Measurements from ENCODE around the gene SRGAP2.
"Not testable (repeated sequence)": the region's sequence is repeated elsewhere in the genome, so short reads cannot be mapped to it uniquely, and the experiment has no call there.

Gene SRGAP2

DNA sequence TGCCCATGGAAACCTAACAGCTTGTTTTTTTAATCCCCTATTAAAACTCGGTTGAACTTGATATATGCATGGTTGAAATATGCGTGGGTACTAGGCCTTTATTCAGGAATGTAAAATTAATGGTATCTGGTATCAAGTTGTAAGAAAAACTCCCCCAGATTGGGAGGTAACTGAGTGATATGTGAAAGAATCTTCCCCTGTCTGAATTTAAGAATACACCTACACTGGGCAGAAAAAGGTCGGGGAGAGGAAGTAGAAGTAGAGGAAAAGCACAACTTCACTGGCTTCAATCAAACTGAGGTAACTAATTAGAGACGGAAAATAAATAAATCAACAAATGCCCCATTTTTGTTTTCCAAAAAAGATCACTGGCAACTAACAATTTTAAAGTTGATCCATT is 16.5 kb upstream of the SRGAP2 start:
- not testable (repeated sequence) for DNase-seq (ENCODE audit: low read depth in 1 of 2, low spot score in 1 of 2); H3K27ac ChIP-seq (replicated peaks); H3K4me3 ChIP-seq (replicated peaks; ENCODE audit: insufficient read depth, low read length); H3K27me3 ChIP-seq (ENCODE audit: insufficient read depth, poor library complexity, severe bottlenecking)

DNA sequence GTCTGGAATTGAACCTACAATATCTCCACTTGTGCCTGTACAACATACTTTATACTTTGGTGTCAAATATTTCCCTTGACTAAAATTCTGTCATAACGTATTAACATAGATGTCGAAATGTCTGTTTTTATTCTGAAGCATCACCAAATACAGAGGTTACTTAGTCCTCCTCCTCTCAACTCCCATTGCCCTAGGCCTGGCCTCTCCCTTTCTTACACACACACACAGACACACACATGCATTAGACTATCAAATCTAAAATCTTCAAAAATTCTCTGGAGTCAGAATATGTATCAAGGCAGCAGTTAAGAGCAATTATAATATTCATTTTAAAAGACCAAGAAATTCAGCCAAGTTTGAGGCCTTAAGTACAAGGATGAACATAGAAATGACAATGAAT is 8.2 kb upstream of the SRGAP2 start:
- H3K4me3 ChIP-seq (replicated peaks; ENCODE audit: insufficient read depth, low read length); DNase-seq (ENCODE audit: low read depth in 1 of 2, low spot score in 1 of 2); H3K27me3 ChIP-seq (ENCODE audit: insufficient read depth, poor library complexity, severe bottlenecking); H3K27ac ChIP-seq (replicated peaks): not testable (repeated sequence)

DNA sequence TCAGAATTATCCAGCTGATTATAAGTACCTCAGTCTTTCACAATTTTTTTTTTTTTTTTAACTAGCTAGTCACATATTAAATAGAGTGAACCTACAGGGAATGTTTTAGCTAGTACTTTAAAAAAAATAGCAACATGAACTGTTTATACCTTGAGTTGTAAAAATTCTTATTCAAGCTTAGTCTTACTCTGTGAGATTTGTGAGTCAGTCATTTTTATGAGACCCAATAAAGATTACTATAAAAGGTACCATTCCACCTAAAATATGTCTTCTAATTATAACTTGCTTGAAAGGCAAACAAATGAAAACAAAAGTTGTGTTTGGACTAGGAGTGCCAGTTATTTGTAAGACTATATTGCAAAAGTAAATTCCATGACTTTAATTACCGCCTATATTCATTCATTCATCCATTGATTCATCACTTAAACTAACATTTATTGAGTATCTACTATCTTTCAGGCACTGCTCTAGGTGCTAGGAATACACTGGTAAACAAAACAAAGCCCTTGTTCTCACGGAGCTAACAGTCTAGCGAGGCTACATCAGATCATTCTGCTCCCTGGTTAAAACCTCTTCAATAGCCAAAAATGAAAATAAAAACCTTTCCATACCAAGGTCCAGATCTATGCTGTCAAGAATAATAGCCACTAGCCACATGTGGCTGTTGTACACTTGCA is 6.5 kb upstream of the SRGAP2 start:
- not testable (repeated sequence) for H3K27ac ChIP-seq (replicated peaks); H3K27me3 ChIP-seq (ENCODE audit: insufficient read depth, poor library complexity, severe bottlenecking); H3K4me3 ChIP-seq (replicated peaks; ENCODE audit: insufficient read depth, low read length); DNase-seq (ENCODE audit: low read depth in 1 of 2, low spot score in 1 of 2)

DNA sequence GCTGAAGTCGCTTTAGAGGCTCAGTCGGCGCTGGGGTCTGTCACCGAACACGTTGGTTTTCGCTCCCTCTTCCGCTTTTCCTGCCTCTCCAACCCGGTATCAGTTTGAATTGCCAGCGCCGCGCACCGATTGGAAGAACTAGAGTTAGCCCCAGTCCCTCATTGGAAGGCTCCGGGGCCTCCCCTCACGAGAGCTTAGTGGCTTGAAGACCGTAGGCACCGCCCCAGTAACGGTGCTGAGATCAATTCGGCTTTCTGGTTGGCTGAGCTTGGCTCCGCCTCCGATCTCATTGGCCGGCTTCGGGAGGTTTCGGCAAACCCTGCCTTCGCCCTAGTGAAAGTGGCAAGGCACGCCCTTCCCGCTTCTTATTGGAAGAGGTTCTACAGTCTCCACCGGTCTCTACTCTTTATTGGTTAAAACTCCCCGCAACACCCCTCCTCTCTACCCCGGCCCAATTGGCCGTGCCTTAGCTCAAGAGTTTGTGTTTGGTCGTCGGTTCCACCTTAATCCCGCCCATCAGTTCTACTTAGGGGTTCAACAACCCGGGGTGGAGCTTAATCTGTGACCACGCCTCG is 465 bp upstream of the SRGAP2 start, which contains the start of gene FAM72A:
Gene FAM72A (minus strand): TSS at position 51 of the 575 bp plus-strand sequence. CDS start 814 bp downstream, outside the sequence.
- not testable (repeated sequence) for H3K27me3 ChIP-seq (ENCODE audit: insufficient read depth, poor library complexity, severe bottlenecking); H3K27ac ChIP-seq (replicated peaks)
- DNase-seq (ENCODE audit: low read depth in 1 of 2, low spot score in 1 of 2): peak; percentile 93 to 100
- peak within 1 kb of the TSS; percentile 49 for H3K4me3 ChIP-seq (replicated peaks; ENCODE audit: insufficient read depth, low read length)

DNA sequence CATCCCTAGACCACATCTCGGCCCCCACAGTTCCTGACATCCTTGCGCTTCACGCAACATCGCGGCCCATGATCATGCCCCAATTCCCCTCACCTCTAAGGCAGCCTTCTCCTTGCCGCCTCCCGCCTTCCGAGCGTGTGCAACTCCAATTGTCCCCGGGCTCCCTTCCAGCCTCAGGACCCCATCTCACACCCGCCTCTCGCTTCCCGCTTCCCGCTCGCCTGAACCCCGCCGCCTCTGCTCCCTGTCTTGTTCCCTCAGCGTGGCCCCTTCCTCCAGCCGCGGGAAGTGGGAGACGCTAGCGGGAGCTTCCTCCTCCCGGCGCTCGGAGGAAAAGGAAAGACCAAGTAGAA is 794 bp downstream of the SRGAP2 start:
- not testable (repeated sequence) for DNase-seq (ENCODE audit: low read depth in 1 of 2, low spot score in 1 of 2); H3K27ac ChIP-seq (replicated peaks); H3K27me3 ChIP-seq (ENCODE audit: insufficient read depth, poor library complexity, severe bottlenecking)
- peak overlapping the region; percentile 43 for H3K4me3 ChIP-seq (replicated peaks; ENCODE audit: insufficient read depth, low read length)

DNA sequence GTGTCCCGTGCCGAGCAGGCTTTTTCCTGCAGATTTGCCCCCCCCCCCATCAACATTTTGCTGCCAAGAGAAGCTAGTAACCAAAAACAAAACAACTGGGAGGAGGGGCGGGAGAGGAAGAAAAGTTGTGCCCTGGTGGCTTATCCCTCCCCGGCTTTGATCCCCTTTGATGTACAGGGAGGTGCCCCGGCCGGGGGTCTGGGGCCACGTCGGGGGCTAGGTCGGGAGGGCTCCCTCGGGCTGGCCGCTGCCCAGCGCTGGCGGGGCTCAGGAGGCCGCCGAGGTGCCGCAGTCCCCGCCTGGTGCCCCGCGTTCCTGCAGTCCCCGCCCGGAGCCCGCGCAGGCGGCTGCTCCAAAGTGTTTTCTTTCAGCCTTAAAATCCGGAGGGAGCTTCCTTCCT is 1.5 kb downstream of the SRGAP2 start:
- H3K27me3 ChIP-seq (ENCODE audit: insufficient read depth, poor library complexity, severe bottlenecking); DNase-seq (ENCODE audit: low read depth in 1 of 2, low spot score in 1 of 2); H3K27ac ChIP-seq (replicated peaks): not testable (repeated sequence)
- peak overlapping the region; percentile 40 for H3K4me3 ChIP-seq (replicated peaks; ENCODE audit: insufficient read depth, low read length)

DNA sequence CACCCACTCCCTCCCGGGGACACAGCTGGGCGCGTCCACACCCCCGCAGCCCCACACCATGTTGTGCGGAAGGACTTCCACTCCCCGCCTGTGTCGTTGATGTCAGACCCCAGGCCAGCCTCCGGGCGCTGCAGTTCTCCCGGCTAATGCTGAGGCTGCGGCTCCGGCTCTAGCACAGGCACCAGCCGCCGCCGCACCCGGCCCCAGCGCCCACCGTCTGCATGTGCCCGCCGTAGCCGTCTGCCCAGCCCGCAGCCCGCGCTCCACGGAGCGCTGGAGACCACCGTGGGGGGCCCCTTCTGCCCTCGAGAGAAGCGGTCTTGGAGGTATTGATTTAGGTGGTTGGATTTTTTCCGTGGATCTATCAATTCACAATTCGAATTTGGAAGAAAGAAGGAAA is 2.2 kb downstream of the SRGAP2 start:
- peak overlapping the region; percentile 29 for H3K4me3 ChIP-seq (replicated peaks; ENCODE audit: insufficient read depth, low read length)
- not testable (repeated sequence) for H3K27ac ChIP-seq (replicated peaks); DNase-seq (ENCODE audit: low read depth in 1 of 2, low spot score in 1 of 2); H3K27me3 ChIP-seq (ENCODE audit: insufficient read depth, poor library complexity, severe bottlenecking)

DNA sequence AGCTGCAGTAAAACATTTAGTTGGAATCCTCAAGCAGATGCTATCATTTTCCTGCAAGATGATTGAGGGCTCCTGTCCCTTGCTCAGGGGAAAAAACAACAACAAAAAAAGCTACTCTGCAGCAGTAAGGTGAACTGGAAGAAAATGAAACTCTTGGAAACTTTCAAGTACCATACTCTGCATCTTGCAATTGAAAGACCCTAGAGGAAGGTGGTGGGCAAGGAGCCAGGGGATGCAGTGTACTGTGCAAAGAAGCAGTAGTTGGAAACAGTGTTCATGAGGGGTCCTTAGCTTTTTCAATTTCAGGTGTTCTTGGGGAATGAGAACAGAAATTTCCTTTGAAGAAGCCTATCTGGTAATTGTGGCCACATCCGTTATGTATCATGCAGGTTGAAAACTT is 7.5 kb downstream of the SRGAP2 start:
- H3K27me3 ChIP-seq (ENCODE audit: insufficient read depth, poor library complexity, severe bottlenecking); H3K27ac ChIP-seq (replicated peaks); H3K4me3 ChIP-seq (replicated peaks; ENCODE audit: insufficient read depth, low read length); DNase-seq (ENCODE audit: low read depth in 1 of 2, low spot score in 1 of 2): not testable (repeated sequence)

DNA sequence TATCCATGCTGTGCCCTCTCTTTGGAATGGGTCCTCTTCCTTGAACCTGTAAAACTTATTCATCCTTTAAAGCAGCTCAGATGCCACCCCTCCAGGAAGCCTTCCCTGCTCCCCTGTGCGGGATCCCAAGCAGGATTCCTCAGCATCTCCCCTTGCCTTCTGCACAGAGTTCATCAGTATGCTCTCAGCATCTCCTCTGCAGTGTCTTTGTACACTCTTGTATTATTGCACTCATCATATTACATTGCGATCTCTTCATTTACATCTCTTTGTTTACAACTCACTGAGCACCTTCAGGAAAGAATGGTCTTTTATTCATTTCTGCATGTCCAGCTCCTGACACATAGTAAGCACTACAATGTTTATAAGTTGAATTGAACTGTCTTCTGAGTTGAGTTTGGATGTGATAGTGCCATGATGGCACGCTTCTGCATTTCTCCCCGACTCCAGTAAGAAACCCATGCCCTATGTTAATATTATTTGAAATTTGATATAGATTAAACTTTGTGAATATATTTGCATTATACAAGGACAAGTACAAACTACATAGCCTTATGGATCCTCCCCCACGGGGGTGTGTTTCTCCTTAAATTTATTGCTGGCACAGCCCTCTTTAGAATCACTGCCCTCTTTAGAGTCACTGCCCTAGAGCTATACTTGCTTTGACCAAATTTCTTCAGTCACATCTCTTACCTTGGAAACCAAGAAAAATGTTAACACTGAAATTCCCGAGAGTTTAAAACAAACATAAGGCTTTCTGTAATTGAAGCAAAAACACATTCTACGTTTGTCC is 12.5 kb downstream of the SRGAP2 start:
- H3K27me3 ChIP-seq (ENCODE audit: insufficient read depth, poor library complexity, severe bottlenecking); H3K27ac ChIP-seq (replicated peaks); H3K4me3 ChIP-seq (replicated peaks; ENCODE audit: insufficient read depth, low read length); DNase-seq (ENCODE audit: low read depth in 1 of 2, low spot score in 1 of 2): not testable (repeated sequence)

DNA sequence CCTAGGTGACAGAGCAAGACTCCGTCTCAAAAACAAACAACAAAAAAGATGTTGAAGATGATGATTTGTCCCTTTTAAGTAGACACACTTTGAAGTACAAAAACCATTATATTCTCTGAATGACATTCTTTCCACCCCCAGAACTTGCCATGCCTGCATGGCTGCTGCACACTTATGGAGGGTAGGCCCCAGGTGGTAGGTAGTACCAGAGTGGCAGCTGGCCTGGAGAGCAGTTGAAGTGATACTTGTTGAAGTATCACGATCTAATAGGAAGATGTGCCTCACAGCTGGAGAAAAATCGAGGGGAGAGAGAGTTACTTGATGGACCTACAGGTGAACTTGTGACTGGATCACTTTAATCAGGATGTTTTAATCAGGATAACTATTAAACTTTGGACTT is 14.9 kb downstream of the SRGAP2 start:
- not testable (repeated sequence) for H3K27ac ChIP-seq (replicated peaks); H3K4me3 ChIP-seq (replicated peaks; ENCODE audit: insufficient read depth, low read length); DNase-seq (ENCODE audit: low read depth in 1 of 2, low spot score in 1 of 2); H3K27me3 ChIP-seq (ENCODE audit: insufficient read depth, poor library complexity, severe bottlenecking)

DNA sequence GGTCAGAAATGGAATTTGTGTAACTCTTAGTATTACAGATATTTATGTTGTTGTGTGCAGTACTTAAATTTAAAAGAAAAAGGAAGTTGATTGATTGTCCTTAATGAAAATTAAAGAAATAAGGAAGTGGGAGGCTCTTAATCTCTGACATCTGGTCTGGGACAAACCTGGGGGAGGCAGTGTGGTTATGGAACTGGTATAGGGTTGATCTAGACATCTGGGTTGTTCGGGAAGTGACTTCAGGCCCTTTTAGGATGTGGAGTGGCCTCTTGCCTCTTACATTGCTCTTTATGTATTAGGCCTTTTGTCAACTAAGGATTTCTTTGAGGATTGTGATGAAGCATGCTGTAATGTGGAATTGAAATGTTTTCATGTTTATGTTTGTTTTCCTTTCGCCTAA is 15.4 kb downstream of the SRGAP2 start:
- DNase-seq (ENCODE audit: low read depth in 1 of 2, low spot score in 1 of 2); H3K27me3 ChIP-seq (ENCODE audit: insufficient read depth, poor library complexity, severe bottlenecking); H3K27ac ChIP-seq (replicated peaks); H3K4me3 ChIP-seq (replicated peaks; ENCODE audit: insufficient read depth, low read length): not testable (repeated sequence)

DNA sequence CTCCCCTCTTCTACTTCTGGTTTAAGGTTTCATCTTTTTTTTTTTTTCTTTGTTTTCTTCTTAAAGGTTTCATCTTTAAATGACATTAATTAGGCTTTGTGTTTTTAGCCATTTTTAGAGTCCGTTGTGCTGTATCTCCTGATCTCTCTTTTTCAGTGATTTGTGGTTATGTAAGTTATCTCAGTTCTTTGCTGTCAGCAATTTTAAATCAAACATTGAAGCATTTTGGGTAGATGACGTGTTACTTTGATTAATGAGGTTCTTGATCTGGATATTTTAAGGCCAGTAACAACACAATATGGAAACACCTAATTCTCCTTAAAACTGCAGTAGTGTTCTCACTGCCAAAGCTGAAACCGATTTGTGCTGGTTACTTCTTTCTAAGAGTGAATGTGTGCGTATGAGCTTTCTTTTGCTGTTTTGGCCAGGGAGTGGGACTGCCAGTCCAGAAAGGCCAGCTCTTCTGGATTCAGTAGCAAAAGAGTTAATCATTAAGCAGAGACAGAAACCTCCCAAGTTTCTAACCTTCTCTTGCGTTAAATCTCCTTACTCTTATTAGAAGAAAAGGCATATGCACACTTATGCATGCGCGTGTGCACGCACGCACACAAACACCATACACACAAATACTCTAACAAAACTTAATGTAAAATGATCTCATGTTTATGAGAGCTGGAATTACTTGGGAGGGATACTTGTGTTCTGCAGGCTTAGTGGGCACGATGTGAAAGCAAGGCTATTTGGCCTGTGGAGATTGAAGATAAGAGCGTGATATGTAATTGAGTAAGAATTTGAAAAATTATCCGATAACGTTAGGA is 16.4 kb downstream of the SRGAP2 start:
- H3K27ac ChIP-seq (replicated peaks); H3K27me3 ChIP-seq (ENCODE audit: insufficient read depth, poor library complexity, severe bottlenecking); H3K4me3 ChIP-seq (replicated peaks; ENCODE audit: insufficient read depth, low read length); DNase-seq (ENCODE audit: low read depth in 1 of 2, low spot score in 1 of 2): not testable (repeated sequence)

DNA sequence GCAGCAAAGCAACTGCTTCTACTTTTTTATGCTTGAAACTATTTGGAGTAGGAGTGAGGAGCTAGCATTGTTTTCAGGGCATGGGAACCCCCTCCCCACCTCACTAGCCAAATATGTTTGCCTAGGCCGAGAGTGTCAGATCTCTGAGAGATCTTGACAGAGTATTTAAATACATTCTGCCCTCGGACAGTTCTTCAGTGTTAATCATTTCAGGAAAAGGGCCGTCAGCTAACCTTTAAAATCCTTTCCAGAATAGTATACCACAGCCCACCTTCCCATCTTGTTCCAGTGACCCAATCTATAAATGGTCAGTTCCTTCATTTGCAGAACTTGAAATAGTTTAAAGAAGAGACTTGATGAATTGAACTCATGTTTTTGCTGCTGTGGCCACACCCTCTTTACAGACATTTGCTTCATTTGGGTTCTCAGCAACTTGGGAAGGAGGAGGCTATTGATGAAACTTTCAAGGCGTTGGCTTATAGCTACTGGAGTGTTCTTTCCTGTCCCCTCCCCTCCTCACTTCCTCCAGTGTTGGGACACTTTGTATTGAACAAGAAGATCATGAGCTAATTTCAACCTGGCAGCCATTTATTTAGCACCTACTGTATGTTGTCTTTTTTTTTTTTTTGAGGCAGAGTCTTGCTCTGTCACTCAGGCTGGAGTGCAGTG is 17.1 kb downstream of the SRGAP2 start:
- H3K4me3 ChIP-seq (replicated peaks; ENCODE audit: insufficient read depth, low read length); H3K27me3 ChIP-seq (ENCODE audit: insufficient read depth, poor library complexity, severe bottlenecking); H3K27ac ChIP-seq (replicated peaks): not testable (repeated sequence)
- DNase-seq (ENCODE audit: low read depth in 1 of 2, low spot score in 1 of 2): peak; percentile 16 to 65

DNA sequence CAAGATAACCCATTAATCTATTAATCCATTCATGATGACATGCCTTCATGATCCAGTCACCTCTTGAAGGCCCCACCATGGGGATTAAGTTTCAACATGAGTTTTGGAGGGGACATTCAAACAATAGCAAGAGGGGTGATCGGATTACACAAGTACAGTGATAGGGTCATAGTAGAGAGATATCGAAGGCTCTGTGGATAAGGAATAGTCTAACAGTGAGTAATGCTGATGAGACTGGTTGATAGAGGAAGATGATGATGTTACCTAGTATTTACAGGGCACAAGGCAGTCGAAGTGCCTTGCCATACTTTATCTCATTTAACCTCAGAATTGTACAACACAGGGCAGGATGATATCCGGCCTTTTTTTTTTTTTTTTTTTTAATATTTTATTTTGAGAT is 18.2 kb downstream of the SRGAP2 start:
- H3K4me3 ChIP-seq (replicated peaks; ENCODE audit: insufficient read depth, low read length); DNase-seq (ENCODE audit: low read depth in 1 of 2, low spot score in 1 of 2); H3K27me3 ChIP-seq (ENCODE audit: insufficient read depth, poor library complexity, severe bottlenecking); H3K27ac ChIP-seq (replicated peaks): not testable (repeated sequence)
